A172 (cell line): ENCODE data around the gene PADI2. TPM values are rescaled to one million over a fixed set of nuclear protein-coding genes. Genes with fewer than 3 reads are reported as not detected.

Source experiments
- DNase-seq: peaks from one replicate; pipeline ENCODE4 v3.0.0-alpha.2; 2015; ENCODE audit warnings: low spot score
- total RNA-seq: library from RNA; depleted of rRNA; stranded (reverse); fragments of >200 nt; shearing (Covaris generic); gene quantifications from 2 replicates; pipeline ENCODE4 v1.2.3, GENCODE V29; 2014

The PADI2 gene
- total RNA-seq, 1 experiment from 2014 or later = not detected

DNA sequence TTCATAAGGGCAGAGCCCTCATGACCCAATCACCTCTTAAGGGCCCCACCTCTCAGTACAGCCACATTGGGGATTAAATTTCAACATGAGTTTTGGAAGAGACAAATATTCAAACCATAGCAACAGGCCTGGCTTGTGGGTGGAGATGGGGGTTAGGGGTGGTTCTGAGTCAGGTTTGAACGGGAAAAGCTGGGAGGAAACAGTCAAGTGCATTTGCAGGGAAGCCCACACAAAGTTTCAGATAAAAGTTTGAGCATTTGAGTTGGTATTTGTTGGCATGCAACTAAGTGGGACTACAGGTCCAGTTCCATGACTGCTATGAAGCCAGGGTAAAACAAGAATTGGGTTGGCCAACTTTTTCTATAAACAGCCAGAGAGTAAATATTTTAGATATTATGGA is 21.0 kb upstream of the PADI2 start:
- no peak for DNase-seq

DNA sequence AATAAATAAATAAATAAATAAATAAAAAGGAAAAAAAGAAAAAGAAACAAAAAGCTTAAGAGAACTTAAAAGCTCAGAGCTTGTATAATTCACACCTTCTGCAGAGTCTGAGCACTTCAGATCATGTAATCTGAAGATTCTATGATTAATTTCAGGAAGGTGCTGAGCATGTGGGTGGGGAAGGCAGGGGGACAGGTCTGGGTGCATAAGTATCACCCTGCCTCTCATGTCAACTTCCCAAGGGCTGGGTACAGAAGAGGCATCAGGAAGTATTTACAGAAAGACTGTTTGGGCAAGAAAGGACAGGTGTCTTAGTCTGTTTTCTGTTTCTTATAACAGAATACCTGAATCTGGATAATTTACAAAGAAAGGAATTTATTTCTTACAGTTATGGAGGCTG is 20.4 kb upstream of the PADI2 start:
- no peak for DNase-seq

DNA sequence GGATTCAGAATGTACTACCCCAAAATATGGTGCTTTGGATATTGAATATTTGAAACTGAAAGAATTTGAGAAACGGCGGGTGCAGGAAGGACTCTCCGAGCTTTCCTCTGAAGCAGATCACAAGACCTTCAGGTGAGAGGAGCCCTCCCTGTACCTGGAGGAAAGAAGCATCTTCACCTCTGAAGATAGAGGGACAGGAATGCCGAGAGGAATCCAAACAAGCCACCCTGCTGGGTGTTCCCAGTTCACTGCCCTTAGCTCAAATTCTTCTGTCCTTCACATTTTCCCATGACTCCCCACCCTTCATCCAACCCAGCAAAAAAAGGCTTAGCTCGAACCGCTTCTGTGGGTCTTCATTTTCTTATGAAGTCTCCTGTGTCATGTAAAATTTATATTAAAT is 18.2 kb upstream of the PADI2 start:
- DNase-seq = no peak

DNA sequence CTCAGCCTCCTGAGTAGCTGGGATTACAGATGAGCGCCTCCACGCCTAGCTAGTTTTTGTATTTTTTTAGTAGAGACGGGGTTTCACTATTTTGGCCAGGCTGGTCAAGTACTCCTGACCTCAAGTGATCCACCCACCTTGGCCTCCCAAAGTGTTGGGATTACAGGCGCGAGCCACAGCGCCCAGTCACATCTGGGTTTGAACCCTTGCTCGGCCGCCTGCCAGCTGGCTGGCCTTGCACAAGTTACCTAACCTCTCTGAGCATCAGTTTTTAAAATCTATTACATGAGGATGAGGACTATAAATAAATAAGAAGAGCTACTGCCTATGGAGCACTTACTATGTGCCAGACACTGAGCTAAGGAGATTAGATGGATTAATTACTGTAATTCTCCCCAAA is 17.7 kb upstream of the PADI2 start:
- DNase-seq = no peak

DNA sequence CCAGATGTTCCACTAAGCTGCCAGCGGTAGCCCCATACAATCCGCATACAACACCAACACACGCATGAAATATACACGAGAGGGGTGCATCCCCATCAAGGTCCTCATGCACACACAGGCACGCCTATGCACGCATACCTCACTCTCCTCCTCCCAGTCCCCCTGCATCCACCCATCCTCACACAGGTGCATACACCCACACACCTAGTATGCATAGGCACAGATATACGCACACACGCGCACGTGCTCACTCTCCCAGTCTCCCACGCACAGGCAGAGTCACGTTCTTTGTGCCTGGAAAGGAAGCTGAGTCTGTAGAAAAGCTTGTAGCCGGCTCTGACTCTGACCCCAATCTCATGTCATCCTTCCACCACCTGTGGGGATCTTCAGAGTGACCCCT is 16.9 kb upstream of the PADI2 start:
- no peak for DNase-seq

DNA sequence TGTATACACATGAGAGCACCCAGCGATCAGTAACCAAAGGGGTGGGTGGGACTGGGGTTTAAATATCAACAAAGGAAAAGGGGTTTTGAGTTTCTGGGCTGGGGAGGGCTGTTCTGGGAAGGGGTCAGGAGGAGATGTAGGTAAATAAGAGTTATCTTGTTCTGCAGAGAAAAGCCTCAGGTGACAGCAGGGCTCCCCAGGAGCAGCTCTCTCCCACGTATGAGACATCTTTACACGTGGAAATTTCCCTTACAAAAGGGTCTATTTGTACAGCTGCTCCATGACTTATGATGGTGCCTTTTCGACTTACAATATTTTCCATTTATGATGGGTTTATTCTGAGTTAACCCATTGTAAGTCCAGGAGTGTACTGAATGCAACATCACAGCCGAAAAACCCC is 16.3 kb upstream of the PADI2 start:
- no peak for DNase-seq

DNA sequence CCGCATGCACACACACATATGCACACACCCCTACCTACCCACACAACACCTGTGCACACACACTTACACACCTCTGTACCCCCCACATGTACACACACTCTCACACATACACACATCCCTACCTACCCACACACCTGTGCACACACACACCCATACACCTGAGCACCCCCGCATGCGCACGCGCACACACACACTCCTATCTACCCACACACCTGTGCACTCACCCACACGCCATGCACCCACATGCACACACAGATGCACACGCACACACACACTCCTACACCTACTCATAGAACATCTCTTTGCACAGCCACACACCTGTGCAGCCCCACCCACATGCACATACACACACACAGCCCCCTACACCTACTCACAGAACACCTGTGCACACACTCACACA is 15.5 kb upstream of the PADI2 start:
- no peak for DNase-seq

DNA sequence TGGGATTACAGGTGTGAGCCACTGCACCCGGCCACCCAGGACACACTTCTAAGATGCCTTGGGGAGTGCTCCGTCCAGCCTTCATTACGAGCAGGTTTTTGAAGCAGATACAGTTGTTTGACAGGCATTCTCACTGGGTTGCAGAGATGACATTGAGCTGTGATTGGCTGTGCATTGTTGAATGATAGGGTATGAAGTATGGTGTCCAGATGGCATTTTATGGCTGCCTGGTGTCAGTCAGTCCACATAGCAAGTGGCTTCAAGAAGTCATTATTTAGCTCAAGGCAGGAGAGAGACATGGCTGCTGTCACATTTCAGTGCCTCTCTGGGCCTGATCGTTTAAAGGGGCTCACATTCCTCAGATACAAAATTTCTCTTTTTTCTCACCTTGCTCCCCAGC is 14.8 kb upstream of the PADI2 start:
- no peak for DNase-seq

DNA sequence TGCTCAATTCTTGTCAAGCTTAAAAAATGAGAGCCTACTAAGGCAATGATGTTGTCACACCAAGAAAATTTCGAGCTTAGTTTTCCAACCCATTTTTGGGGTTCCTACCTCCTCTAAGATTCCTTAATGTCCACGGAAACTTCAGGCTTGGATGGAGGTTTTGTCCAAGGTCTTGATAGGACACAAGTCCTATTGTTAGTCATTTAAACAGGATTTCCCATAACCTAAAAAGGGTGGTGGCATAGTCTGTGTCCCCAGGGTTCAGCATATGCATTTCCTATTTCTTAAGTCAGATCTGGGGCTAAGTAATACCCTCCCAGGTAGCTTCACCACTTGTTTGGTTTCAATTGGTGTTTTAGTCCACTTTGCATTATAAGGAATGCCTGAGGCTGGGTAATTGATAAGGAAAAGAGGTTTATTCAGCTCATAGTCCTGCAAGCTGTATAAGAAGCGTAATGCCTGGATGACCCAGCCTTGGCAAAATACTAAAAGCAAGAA is 10.9 kb upstream of the PADI2 start:
- DNase-seq = no peak

DNA sequence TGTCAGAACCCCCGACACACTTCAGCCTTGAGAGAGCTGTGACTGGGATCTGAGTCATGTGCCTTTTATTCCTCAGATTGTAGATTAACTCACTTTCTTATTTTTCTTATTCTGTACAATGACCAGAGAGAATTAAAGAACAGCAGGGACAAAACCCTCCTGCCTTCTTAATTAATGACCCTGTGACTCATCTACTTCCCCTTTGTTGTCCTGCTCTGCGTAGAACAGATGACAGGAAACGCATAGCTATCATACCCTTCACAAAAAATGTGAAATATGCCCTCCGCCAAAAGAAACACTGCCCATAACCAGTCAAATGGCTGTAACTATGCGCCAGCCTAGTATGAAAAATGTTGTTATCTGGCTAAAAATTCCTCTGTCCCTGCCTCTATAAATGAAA is 9.1 kb upstream of the PADI2 start:
- DNase-seq = peak; percentile 97

DNA sequence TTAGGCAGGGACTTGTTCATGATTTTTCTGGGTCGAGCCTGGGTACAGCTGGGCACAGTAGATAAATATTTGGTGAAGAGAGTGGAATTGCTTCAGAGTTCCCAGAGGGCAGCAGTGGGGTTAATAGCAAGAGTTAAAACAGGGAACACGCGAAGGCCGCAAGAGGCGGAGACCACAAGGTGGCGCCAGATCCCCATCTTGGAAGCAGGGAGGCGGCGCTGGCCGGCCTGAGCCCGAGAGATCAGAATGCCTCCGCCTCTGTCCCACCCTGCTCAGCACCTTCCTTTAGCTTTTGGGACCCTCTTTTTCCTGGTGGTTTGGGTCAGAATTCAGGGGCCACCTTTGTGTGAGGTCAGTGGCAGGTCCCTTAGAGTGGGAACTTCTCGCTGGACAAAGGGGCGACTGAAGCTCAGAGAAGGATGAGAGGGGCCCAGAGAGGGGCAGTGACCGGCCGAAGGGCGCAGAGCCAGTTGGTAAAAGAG is 6.5 kb upstream of the PADI2 start:
- peak; percentile 63 for DNase-seq

DNA sequence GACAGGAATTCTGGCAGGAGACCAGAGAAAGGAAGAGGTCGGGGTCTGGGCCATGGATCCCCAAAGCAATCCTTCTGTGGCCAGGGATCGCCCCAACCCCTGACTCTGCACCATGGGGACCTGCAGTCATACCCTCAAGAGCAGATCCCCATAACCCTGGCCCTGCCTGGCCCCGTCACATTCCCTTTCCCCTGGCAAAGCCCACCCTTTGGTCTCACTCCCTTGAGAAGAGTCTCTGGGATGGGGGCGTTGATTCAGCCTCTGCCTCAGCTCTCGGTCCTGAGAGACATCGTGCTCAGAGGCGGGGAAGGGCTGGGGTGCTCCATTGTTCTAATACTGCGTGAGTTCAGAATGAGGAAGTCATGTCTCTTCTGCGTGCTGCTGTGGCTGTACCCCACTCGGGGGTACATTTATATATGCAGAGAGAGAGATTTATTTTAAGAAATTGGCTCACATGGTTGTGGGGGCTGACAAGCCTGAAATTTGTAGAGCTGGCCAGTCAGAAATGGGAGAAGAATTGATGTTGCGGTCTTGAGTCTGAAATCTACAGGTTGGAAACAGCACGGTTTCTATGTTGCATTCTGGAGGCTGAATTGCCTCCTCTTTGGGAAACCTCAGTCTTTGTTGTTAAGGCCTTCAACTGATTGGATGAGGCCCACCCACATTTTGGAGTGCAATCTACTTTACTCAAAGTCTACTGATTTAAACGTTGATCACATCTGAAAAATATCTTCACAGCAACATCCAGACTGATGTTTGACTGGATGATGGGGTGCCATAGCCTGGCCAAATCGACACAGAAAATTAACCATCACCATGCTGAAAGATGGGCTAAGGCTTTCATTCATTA is 4.2 kb upstream of the PADI2 start:
- DNase-seq = no peak

DNA sequence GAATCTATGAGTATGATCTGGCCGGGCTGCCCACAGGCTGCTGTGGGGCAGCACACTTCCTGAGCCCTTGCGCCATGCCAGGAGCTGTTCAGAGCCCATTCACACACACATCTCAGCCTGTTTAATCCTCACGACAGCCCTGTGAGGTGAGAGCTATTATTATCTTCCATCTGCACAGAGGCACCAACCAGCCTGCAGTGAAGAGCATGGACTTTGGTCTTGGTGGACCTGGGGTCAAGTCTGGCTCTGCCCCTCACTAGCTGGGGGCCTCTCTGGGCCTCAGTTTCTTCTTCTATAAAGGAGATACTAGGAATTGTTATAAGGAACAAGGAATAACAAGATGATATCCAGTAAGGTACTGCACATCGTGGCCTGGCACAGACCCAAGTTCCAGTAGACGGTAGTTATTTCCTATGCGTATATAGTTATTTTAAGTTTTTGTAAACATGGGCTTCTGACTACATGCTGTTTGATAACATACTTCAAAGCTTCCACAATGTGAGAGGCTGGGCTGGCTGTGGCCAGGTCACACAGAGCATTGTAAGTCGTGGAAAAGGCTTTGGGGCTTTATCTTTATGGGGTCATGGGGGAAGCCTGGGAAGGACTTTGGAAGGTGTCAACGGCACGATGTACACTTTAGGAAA is 3.4 kb upstream of the PADI2 start:
- peak; percentile 17 for DNase-seq

DNA sequence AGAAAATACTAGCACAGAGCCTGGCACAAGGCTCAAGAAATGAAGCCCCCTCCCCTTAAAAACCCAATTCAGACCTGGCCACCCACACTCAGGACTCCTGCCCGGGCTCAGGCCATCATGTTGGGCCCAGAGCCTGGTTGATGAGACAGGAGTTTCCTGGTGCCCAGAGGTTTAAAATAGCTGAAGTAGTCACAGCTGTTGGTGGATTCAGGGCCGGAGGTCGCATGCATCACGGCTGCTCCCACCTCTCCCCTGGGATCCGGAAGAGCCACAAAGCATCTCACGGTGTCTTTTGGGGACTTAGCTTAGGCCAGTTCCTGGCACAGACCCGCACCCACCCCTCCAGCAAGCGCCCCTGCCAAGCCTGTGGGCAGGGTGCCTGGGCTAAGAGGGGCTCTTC is 2.6 kb upstream of the PADI2 start:
- DNase-seq = no peak

DNA sequence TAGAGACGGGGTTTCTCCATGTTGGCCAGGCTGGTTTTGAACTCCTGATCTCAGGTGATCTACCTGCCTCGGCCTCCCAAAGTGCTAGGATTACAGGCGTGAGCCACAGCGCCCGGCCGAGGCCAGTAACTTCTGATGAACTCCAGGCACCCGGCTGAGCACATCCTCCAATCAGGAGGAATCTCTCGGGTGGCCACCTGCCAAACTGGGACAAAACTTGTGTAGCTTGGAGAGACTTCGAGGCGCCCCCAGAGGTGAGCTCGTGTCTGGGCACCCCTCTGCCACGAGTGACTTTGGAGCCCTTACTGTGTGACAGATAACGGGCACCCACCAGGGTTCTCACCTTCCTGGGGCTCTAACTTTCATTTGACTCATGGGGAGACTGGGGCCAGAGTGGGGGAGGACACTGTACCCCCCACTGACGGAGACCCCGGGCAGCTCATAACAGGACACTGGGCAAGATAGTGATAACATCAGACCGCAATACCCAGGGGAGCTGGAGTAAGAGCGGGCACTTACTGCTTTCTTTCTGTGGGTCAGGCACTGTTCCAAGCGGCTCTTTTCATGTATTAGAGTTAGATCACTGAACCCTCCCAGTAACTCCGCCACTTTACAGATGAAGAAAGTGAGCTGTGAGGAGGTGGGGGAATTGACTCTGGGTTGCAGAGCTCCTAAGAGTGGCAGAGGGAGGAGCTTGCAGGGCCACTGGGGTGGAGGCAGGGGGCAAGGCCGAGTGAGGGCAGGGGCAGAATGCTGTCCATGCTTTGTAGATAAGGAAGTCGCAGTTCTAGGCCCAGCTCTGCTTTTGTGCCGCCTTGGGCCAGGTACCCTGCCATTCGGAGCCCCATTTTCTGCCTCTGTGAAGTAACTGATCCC is 1.9 kb upstream of the PADI2 start:
- peak; percentile 85 for DNase-seq

DNA sequence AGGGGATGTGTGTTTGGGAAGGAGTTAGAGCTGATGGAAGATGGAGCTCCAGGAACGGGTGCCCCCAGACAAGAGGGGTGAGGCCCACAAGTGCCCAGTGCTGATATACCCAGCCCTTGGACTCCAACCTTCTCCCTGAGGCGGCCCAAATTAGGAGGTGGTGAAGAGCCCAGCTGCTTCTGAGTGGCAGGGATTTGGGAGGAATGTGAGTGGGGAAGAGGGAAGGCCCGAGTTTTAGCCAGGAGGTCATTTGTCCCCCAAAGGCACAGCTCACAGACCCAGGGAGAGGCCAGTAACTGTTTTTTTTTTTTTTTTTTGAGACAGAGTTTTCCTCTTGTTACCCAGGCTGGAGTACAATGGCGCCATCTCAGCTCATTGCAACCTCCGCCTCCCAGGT is 1.2 kb upstream of the PADI2 start:
- no peak for DNase-seq

DNA sequence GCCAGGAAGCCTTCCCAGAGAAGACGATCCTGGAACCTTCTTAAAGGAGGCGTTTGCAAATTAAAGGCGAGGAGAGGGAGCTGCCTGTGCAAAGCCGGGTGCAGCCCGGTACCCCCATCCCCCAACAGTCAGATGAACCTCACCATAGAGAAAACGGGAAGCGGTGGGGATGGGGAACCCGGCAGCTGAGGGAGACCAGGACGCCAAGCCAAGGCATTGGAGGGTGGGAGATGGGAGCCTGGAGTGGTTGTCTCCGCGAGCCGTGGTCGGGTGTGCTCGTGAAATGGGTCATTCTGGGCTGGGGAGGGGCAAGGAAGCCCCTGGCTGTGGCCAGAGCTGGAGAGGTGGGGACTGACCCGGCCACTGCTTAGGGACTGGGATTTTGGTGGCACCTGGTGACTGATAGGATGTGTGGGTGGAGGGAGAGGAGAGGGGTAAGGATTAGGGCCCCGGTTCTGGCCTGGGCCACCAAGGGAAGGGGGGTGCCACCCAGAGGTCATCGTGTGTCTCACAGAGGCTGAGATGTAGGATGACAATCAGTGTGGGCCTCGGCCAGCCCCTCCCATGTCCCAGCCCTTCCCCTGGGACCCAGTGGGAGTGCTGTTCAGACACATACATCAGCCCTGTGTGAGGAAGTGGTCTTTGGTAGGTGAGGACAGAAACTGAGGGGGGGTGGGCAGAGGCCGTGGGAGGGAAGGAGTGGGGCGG is 676 bp upstream of the PADI2 start:
- DNase-seq = no peak

DNA sequence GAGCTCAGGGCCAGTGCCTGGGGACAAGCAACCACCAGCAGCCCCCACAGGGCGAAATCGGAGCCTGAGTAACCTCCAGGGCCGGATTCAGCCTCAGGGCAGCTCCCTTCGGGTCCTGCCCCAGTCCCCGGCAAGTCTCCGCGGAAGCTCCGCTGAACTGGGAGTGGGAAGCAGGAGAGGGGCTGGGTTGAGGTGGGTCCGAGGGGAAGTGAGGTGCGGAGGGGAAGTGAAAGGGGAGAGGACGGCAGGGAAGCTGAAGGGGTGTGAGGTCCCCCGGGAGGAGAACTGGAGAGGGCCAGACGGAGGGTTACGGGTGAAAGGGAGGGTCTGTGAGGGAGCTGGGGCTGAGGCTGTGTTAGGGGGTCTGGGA is 560 bp downstream of the PADI2 start:
- no peak for DNase-seq

DNA sequence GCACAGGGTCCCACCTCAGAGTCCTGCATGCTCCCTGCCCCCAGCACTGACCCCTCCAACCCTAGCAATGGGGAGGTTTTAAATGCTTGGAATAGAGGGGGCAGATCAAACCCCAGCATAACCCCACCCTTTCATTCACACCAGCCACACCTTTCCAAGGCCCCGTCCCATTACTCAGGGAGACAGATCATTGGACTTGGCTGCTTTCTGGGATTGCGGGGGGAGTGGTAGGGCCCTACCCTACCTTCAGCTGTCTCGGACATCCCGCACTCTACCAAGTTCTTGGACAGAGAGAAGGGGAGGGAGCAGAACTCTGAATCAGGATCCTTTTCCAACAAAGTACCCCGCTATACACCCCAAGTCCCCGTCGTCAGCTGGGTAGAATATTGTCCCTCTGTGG is 983 bp downstream of the PADI2 start:
- DNase-seq = no peak

DNA sequence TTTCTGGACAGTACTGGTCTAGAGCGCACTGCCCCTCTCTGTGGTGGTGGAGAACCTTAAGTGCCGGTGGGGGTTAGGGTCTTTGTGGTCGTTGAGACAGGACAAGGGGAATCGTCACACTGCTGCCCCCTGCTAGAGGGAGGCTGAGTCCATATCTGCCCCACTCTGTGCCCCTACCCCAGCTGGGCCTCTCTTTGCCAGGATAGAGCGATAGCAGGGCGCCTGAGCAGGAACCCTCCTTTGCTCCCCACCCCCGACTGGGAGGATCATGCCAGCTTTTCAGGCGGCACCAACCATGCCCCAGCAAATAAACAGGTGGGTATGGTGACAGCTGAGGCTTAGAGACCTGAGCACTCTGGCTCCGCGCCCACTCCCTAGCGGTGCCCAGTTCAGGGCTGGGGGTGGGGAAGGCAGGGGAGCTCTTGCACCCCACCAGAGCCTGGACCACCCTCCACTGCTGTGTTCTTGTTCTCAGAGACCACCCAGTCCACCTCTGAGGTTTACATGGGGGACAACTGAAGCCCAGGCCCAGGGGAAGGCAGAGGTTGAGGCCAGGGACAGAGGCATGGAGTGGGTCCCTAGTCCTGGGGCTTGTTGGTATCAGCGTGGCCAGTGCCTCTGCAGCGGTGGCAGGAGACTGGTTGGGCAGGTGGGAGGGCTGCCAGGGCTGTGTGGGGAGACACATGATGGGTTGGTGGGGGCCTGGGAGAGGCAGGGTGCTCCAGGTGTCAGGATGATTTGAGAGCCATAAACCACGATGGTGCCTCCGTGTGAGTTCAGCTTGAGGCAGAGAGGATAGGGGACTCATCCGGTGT is 1.6 kb downstream of the PADI2 start:
- DNase-seq = no peak

DNA sequence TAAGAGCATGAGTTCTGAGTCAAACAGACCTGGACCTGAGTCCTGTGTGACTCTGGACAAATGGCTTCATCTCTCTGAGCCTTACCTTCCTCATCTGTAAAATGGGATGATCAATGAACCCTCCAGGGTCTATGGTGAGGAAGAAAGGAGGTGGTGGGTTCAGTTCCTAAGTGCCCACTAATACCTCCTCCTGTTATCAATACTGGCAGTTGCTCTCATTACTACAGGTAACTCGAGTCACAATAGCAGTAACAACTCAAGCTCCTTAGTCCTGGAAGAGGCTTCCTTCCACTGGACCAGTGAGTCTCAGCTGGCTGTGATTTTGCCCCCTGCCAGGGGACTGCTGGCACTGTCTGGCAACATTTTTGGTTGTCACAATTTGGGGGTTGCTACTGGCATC is 2.6 kb downstream of the PADI2 start:
- DNase-seq = no peak
